Measurements from ENCODE around the gene TMEM35A.
A peak's percentile ranks its signal among the peaks of the same experiment; 100 is the strongest.
"Not testable (repeated sequence)": the region's sequence is repeated elsewhere in the genome, so short reads cannot be mapped to it uniquely, and the experiment has no call there.

The TMEM35A gene

GRCh38 chrX:101078716-101079598 lies at the start of gene TMEM35A:
Gene TMEM35A (plus strand): TSS chrX:101078879. CDS start chrX:101079003, 124 bp downstream.
- no peak for TF ChIP-seq CTCF (IDR thresholded peaks at IDR 0.05; ENCODE audit: extremely low read depth, missing control alignments)
- no peak for DNase-seq (ENCODE audit: low spot score)

GRCh38 chrX:101029665-101030064 lies 49.0 kb upstream of the TMEM35A start:
- DNase-seq (ENCODE audit: low spot score) = no peak
- no peak for TF ChIP-seq CTCF (IDR thresholded peaks at IDR 0.05; ENCODE audit: extremely low read depth, missing control alignments)

GRCh38 chrX:101037231-101037630 lies 41.4 kb upstream of the TMEM35A start:
- no peak for DNase-seq (ENCODE audit: low spot score)
- TF ChIP-seq CTCF (IDR thresholded peaks at IDR 0.05; ENCODE audit: extremely low read depth, missing control alignments) = no peak

- no peak for TF ChIP-seq CTCF (IDR thresholded peaks at IDR 0.05; ENCODE audit: extremely low read depth, missing control alignments)
- DNase-seq (ENCODE audit: low spot score) = no peak
Observed at GRCh38 chrX:101040197-101040596, 38.5 kb upstream of the TMEM35A start.

GRCh38 chrX:101051153-101051548 lies 27.5 kb upstream of the TMEM35A start:
- DNase-seq (ENCODE audit: low spot score) = peak; percentile 4
- TF ChIP-seq CTCF (IDR thresholded peaks at IDR 0.05; ENCODE audit: extremely low read depth, missing control alignments) = no peak

- DNase-seq (ENCODE audit: low spot score) = peak; percentile 68
- no peak for TF ChIP-seq CTCF (IDR thresholded peaks at IDR 0.05; ENCODE audit: extremely low read depth, missing control alignments)
Observed at GRCh38 chrX:101051549-101052302, 27.0 kb upstream of the TMEM35A start, which contains the start of gene TRMT2B. Gene TRMT2B (minus strand): TSS chrX:101052111. CDS start chrX:101042289, 9,822 bp downstream.

GRCh38 chrX:101056551-101056950 lies 22.1 kb upstream of the TMEM35A start:
- DNase-seq (ENCODE audit: low spot score) = not testable (repeated sequence)

Data from GM20000 (cell line).